Cardiac fibroblast (primary cell): ENCODE measurements around the gene MACO1.
A peak's percentile ranks its signal among the peaks of the same experiment; 100 is the strongest.

Source experiments
- DNase-seq, 2 donors: peaks; one replicate each; pipeline versions ENCODE4 v3.0.0 to v3.0.0-alpha.2; 2010; ENCODE audit warnings: low read depth in 2 of 2
- H3K4me3 ChIP-seq, 2 donors: replicated peaks in 1 of 2; 1 replicate in 1 of 2; 2 replicates in 1 of 2; pipeline ENCODE4 v1.5.1; 2011; ENCODE audit warnings: low read depth in 2 of 2, low read length in 2 of 2, mild to moderate bottlenecking in 2 of 2, moderate library complexity in 1 of 2
- TF ChIP-seq, protein P1 (sequence below): IDR thresholded peaks from one replicate; pipeline ENCODE4 v1.5.1; 2011; ENCODE audit warnings: low read depth, mild to moderate bottlenecking, low read length, inconsistent platforms

The MACO1 gene

DNA sequence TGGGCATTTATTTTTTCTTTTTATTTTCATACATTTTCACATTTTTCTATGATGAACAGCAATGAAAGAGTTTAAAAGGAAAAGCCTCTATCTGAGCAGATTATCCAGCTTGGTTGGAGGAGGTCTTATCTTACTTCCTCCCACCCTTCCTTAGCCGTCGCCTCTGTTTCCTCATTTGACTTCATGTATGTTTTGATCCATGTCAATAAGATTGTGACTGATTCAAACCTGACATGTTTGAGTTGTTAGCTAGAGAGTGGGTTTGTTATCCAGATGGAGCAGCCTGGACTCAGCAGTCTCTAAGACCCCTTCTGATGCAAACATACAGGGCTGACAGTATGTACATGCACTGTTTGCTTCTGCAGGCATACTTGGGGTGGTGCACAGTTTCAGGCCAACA, 31.2 kb downstream of the MACO1 start:
- no peak for DNase-seq
- TF ChIP-seq, protein P1, sequence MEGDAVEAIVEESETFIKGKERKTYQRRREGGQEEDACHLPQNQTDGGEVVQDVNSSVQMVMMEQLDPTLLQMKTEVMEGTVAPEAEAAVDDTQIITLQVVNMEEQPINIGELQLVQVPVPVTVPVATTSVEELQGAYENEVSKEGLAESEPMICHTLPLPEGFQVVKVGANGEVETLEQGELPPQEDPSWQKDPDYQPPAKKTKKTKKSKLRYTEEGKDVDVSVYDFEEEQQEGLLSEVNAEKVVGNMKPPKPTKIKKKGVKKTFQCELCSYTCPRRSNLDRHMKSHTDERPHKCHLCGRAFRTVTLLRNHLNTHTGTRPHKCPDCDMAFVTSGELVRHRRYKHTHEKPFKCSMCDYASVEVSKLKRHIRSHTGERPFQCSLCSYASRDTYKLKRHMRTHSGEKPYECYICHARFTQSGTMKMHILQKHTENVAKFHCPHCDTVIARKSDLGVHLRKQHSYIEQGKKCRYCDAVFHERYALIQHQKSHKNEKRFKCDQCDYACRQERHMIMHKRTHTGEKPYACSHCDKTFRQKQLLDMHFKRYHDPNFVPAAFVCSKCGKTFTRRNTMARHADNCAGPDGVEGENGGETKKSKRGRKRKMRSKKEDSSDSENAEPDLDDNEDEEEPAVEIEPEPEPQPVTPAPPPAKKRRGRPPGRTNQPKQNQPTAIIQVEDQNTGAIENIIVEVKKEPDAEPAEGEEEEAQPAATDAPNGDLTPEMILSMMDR: no peak
- no peak overlapping the region for H3K4me3 ChIP-seq

DNA sequence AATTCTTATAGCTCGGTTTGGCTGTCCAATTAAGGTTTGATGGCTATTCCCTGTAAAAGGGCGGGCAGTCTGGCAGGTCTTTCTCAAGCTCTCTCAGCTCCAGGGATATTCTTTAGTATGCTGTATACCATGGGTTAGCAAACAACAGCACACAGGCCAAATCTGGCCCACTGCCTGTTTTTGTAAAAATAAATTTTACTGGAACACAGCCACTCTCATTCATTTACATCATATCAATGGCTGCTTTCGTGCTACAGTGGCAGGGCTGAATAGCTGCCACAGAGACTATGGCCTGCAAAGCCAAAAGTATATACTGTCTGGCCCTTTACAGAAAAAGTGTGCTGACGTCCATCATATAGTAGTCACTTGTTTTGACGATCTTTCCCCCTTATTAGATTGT, 32.0 kb downstream of the MACO1 start:
- peak; percentile 3 to 60 for DNase-seq
- TF ChIP-seq, protein P1: no peak
- no peak overlapping the region for H3K4me3 ChIP-seq

DNA sequence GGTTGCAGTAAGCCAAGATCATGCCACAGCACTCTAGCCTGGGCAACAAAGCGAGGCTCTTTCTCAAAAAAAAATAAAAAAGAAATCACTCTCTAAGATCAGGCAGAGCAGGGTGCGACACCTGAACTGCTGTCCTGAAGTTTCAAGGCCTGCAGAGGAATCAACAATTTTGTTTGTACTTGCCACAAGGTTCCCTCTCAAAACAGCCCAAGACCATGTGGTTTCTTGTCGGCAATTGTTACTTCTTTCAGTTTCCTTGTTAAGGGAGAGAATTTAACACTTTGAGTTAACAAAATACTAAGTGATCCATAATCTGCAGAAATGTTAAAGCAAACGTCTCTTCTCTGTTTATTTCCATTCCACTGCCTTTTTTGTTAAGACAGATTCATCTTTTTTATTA, 36.5 kb downstream of the MACO1 start:
- TF ChIP-seq, protein P1: no peak
- H3K4me3 ChIP-seq: no peak overlapping the region
- DNase-seq: no peak

DNA sequence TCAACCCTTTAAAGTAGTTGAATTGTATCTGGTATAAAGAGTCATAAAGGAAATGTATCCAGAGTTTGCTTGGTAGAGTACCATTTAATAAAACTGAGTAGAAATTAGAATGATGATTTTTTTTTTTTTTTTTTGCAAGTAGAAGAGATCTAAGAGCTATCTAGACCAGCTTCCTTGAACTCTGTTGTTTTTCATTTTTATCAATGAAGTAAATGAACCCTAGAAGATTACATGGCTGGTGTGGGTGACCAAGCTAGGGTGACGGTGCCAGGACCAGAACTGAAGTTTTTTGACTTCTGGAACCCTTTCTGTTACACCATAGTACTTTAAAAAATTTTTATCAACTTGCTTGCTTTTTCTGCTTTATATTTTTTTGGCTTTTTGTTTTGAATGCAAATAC, 36.9 kb downstream of the MACO1 start:
- TF ChIP-seq, protein P1: no peak
- no peak for DNase-seq

DNA sequence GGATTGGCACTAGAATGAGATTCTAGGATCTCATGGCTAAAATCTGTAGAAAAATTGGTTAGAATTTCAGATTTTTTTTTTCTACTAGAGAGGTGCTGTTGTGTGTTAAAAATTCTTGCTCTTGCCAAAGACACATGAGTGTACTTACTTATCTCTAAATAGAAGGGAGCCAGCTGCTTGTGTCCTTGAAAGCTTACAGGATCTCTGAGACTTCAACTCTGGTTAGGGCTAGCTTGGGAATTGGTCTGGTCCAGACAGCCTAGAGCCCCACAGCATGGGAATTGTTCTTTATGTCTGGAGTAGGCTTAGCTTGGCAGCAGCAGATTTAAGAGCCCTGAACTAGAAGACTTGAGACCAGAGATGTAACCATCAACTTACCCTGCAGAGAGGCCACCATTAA, 37.3 kb downstream of the MACO1 start:
- no peak overlapping the region for H3K4me3 ChIP-seq
- TF ChIP-seq, protein P1: no peak
- DNase-seq: peak; percentile 39 to 86

More for the DNA sequence above, 36.9 kb downstream of the MACO1 start:
- H3K4me3 ChIP-seq: no peak overlapping the region

DNA sequence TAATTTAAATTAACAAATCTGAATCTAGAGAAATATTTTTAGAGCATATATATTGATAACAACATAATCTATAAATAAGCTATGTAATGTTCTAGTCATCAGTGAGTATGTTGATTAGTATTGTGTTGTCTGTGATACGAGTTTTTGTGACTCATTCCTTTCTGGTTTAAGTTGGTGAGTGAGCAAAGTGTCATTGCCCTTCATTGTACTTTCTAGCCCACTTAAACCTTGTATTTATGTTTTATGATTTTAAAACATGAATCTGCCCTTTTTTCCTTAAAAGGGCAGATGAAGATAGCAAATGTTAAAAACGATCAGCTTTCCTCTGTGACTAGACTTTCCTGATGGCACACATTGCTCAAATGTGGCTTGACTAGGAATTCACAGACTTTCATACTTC, 38.5 kb downstream of the MACO1 start:
- no peak overlapping the region for H3K4me3 ChIP-seq
- TF ChIP-seq, protein P1: no peak
- DNase-seq: peak; percentile 20 to 73

DNA sequence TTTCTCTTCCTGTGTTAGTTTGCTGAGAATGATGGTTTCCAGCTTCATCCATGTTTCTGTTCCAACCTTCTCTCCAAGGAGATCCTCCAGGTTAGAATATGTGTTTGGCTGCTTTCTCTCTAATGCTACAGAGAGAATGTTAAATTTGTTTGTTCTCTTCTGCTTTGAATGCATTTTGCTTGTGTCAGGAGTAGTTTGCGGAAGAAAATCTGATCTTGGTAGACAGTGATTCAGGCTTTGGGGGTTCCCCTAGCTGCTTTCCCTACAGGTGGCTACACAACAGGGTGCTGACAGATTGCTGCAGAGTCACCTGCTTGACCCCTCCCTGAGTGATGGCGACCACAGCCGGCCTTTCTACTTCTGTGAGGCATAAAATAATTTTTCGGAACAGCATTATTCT, 41.8 kb downstream of the MACO1 start:
- DNase-seq: no peak
- no peak overlapping the region for H3K4me3 ChIP-seq
- TF ChIP-seq, protein P1: no peak
